ENCODE data around the gene RFX7.

DNA sequence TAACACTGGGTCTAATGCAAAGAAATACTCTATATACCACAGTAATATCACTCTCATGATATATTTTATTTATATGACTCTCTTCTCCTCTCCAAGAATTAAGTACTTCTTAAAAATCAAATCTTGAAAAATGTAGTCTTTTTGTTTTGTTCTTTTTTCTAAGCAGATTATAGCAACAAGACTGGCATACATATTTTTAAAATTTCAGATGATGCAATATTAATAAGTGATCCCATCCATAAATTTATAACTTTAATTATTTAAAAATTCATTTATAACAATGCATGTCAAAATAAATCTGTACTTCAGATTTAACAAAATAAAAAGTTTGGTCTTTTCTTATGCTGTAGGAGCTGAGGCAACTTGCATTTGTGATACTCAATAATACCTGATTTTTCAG, 155.3 kb downstream of the RFX7 start:
- TF ChIP-seq EZH2 (IDR thresholded peaks at IDR 0.05; ENCODE audit: insufficient read depth, poor library complexity, severe bottlenecking) (no peak), EZH2phosphoT487 (IDR thresholded peaks at IDR 0.05; ENCODE audit: insufficient read depth, low read depth) (no peak)
